ENCODE measurements around the gene IMMP1L. TPM values are rescaled to one million over a fixed set of nuclear protein-coding genes. Genes with fewer than 3 reads are reported as not detected.

IMMP1L gene
- total RNA-seq, 4 donors from 2014 or later = 6.5 to 30.5 (median 12.5) TPM

DNA sequence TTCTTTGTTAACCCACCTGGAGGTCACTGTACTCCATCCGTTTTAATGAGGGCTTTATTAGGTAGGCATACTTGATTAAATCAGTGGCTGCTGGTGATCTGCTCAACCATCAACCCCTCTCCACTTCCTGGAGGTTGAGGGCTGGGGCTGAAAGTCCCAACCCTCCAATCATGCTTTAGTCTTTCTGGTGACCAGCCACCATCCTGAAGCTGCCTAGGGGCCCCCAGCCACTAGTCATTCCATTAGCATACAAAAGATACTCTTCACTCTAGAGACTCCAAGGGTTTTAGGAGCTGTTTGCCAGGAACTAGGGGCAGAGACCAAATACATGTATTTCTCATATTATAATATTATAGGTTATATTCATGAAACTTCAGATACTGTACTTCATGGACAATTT lies 126.3 kb downstream of the IMMP1L start:
- Histone ChIP-seq H3K27ac (no peak overlapping the region), H3K9me3 (no peaks in the 10 kb centered on the region), H3K4me3 (no peak overlapping the region), H3K36me3 (peaks cover 0 to 12% (median 7%) of the 10 kb centered on the region in 3 donors), H3K4me1 (no peaks in the 10 kb centered on the region), H3K27me3 (no peaks in the 10 kb centered on the region)
- intact Hi-C loops (cut with DNase I) = no loop called here
- TF ChIP-seq CTCF (IDR thresholded peaks at IDR 0.05) (no peak), POLR2A (IDR thresholded peaks at IDR 0.05) (no peak)
- 71 to 90% methylated on average over 1 of the region's 1 CpG for WGBS, 2 donors
- no peak for DNase-seq

Other genes with a start within 250 kb of the IMMP1L start
- gene DCDC1, start 139.9 kb downstream of the IMMP1L start, total RNA-seq = not detected
- 10 to 100 TPM in 2 of 4 donors, 1 to 10 TPM in 2; 4.3 to 15.6 (median 8.6) TPM for gene DNAJC24, start 139.8 kb downstream of the IMMP1L start, total RNA-seq
- gene ELP4, start 145 bp upstream of the IMMP1L start, total RNA-seq = 10 to 100 TPM; 15.7 to 24.6 (median 23.9) TPM